ENCODE measurements around the gene ARMC2.

Gene ARMC2

DNA sequence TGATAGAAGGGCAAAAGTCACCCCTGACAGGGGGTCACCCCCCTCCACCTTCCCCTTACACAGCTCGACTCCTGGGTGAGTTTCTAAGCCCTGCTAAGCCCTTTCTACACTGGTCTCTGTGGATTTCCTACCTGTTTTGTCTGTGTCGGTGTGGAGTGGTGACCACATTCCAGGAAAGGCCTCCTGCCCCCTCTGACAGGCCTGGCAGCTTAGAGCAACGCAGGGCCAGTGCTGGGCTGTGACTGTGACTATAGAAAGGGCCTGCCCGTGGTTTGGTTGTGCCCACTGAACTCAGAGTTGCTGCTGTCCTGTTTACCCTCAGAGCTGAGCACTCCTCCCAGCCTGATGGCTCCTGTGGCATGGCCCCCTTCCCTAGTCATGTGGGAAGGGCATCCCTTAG is 109.0 kb downstream of the ARMC2 start:
- no peak for DNase-seq

DNA sequence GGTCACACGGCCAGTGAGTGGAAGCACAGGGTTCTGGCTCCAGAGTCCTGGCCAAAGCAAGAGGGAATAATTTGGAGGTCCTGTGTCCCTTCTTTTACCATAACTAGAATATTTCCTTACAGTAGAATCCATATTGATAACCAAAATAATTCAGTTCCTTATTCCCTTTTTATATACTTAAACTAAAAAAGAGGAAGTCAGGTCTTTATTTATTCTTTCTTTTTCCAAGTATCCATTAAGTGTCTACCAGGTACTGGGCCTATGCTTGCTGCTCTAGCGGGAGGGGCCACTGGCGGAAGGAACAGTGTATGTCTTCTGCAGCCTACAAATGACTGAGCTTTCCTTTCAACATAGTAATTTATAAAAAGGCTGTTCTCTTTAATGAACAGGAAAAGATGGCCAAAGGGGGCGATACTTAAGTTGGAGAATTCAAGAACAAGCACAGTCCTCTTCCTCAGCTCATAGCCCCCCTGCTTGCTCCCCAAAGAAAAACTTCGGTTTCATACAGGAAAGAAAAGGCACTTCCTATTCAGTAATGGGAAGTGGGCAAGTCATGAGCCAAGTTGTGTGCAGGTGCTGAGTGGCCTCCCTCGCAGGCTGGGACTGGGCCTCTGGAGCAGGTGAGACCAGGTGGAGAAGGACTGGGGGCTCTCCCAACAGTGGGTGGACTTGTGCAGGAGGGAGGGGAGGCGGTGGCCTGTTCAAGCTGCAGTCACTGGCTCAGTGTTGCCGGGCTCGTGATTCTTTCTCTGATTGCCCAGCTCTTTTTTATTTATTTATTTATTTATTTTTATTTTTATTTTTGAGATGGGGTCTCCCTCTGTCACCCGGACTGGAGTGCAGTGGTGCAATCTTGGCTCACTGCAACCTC is 110.9 kb downstream of the ARMC2 start:
- no peak for DNase-seq

DNA sequence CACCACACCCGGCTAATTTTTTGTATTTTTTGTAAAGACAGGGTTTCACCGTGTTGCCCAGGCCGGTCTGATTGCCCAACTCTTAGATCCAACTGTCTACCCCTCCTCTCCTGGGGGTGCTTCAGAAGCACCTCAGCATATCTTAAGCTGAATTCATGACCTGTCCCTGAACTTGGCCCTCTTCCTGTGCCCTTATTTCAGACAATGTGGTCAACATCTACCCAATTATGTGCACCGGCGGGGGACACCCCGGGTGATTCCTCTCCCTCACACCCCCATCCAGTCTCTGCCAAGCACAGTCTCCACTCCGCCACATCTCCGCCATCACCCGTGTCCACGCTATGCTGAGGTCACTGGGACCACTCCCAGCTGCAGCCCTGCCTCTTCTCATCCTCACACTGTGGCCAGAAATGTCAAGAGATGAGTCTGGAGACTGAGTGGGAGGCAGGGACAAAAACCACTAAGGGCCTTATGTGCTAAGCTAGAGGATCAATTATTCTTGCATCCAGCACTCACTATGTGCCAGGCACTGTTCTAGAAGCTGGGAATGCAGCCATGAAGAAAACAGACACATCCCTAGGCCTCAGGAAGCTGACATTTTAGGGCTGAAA is 111.9 kb downstream of the ARMC2 start:
- no peak for DNase-seq

DNA sequence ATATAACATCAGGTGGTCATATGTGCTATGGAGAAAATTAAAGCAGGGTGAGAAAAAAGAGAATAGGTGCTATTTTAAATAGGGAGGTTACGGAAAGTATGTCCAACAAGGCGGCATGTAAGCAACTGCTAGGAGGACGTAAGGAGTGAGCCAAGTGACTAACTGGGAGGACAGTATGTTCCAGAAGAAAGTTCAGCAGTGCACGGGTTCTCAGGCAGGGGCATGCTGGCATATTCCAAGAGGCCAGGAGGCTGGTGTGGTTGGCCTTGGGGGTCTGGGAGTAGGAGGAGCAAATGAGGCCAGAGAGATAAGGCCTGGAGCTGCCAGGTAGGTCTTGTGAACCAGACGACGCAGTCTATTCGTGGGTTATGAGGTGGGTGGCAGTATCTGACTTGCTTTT is 112.4 kb downstream of the ARMC2 start:
- no peak for DNase-seq

DNA sequence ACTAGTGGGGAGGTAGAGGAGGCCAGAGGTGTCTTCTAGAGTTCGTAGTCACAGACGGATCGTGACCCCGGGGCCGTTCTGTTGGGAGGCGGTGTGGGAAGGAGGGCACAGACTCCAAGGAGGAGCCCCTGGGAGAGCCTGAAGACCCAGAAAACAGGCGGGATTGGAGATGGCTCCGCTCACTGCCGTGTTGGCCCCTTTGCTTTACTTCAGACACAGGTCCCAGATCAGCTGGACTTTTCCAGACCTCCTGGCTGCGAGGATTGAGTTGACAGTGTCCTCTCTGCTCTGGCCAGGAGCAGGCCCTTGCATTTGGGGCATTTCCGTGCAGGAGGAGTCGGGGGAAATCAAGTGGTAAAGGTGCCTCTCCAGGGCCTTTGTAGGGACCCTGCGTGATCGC is 112.9 kb downstream of the ARMC2 start:
- no peak for DNase-seq

DNA sequence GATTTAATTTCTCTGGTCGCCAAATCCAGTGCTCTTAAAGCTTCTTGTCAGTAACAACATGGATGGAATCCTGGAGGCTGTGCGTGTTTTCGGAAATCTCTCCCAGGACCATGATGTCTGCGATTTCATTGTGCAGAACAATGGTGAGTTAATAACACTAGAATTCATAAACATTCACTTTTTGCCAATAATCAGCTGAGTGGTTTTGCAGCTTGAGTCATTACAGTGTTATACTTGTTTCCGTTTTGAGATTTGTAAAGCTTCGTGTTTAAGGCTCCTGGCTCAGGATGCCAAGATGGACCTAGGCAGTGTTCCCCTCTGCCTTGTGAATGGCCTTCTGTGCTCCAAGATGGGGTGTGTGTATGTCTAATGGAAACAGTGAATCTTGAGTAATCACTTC is 113.8 kb downstream of the ARMC2 start:
- no peak for DNase-seq

DNA sequence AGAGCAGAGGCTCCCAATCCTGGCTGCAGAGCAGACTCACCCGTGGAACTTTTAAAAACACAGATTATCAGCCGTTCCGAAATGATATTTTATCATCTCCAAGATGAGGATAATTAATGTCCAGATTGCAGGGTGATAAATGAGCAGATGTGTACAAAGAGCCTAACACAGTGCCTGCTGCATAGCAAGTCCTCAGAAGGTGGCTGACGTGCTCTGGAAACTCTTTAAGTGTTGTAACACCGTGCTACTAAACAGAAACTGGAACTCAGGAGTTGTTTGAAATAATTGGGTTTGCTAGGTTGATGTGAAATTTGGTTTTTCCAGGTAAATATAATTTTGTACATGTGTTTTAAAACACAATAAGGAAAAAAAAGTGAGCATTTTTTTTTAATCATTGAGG is 118.0 kb downstream of the ARMC2 start:
- no peak for DNase-seq

DNA sequence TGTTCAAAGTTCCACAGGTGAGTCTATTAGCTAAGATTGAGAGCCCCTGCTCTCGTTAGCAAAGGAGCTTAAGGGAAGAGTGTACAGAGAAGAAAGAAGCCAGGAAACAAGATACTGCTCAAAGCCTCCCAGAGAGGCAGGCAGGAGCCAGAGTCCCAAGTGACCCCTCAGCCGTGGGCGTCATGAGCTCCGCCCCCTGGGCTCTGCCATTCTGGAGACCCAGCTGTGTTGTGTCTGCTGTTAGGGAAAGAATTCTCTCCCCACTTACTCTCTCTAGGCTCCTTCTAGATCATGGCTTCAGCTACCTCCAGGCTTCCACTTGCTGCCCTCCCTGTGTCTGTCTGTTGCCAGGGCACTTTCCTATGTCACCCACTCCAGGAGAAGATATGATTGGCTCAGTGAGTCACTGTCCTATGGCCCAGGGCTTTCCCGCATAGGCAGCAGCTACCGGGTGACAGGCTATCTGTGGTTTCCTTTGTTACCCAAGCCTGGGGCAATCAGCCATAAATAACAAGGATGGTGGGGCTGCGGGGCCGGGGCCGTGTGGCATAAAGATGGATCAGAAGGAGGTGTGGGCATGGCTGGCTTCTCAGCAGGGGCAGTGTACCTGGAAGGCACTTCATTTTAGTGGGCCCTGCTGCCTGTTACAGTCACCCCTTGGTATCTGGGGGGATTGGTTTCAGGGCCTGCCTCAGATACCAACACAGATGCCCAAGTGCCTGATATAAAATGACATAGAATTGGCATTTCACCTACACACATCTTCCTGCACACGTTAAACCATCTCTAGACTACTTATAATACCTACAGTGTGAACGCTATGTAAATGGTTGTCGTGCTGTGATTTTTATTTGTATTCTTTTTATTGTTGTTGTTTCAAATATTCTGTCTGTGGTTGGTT is 118.9 kb downstream of the ARMC2 start:
- no peak for DNase-seq

DNA sequence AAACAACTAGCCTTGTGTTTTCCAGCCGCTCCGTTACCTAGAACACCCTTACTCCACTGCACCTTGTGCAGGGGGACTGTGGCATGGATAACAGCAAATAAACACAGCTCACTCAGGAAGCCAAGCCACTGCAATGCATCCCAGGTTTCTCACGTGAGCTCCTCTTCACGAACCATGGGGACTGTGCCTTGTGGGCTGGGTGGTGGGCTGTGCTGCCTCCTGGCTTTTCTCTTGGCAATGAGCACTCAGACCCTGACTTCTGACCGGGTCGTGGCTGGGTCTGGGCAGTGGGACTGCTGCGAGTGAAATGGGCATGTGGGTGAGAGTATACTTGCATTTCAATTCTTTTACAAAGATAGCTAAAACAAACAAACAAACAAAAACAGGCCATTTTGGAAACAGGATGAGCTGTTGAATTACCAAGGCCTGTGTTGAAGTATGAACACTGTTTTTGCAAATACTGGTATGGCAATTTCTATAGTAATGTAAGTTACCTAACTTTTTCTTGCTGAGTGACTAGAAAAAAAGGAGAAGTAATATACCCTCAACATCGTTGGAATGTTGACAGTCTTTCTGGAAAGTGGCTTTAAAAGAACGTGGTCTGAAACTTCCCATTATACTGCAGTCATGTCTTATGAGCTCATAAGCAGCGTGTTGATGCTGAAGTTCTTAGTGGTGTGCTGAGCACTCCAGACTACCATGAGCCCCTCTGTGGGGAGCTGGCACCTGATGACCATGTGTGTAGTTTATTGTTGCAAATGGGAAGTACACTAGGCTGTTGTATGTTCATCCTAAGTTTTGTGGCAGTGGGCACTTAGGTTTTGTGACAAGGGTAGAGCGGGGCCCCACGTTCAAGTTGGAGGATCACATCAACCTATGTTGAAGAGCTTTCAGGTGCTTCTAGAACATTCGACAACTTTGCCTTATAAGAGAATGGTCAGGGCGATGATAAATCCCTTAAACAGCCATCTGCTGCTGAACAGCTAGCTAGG is 120.4 kb downstream of the ARMC2 start:
- DNase-seq, result no peak

DNA sequence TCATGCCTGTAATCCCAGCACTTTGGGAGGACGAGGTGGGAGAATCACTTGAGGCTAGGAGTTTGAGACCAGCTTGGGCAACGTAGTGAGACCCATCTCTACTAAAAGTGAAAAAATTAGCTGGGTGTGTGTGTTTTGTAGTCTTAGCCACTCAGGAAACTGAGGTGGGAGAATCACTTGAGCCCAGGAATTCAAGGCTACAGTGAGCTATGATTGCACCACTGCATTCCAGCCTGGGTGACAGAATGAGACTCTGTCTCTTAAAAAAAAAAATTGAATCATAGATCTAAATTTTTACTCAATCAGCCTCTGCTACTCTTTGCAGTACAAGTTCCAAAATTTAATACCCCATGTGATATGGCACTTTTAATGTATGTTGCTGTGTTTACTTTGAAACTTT is 121.6 kb downstream of the ARMC2 start:
- DNase-seq, result no peak

DNA sequence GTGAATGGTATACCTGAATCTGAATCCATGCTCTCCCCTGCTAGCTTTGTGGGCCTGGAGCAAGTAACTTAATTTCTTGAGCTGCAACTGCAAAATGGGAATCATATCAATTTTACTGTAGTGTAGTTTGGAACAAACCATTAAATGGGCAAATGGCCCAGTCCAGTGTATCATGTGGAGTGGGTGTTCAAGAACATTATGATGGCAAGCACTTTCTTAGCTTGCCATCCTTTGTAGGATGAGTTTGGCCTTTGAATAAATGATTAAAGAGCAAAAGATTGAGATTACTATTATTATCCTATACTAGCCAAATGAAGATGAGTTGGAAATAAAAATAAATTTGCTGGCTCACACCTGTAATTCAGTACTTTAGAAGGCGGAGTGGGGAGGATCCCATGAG is 126.0 kb downstream of the ARMC2 start:
- DNase-seq, result no peak

DNA sequence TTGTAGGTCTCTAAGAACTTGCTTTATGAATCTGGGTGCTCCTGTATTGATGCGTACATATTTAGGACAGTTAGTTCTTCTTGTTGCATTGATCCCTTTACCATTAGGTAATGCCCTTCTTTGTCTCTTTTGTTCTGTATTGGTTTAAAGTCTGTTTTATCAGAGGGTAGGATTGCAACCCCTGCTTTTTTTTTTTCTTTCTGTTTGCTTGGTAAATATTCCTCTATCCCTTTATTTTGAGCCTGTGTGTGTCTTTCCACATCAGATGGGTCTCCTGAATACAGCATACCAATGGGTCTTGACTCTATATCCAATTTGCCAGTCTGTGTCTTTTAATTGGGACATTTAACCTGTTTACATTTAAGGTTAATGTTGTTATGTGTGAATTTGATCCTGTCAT is 130.4 kb downstream of the ARMC2 start:
- DNase-seq, result peak; percentile 47

DNA sequence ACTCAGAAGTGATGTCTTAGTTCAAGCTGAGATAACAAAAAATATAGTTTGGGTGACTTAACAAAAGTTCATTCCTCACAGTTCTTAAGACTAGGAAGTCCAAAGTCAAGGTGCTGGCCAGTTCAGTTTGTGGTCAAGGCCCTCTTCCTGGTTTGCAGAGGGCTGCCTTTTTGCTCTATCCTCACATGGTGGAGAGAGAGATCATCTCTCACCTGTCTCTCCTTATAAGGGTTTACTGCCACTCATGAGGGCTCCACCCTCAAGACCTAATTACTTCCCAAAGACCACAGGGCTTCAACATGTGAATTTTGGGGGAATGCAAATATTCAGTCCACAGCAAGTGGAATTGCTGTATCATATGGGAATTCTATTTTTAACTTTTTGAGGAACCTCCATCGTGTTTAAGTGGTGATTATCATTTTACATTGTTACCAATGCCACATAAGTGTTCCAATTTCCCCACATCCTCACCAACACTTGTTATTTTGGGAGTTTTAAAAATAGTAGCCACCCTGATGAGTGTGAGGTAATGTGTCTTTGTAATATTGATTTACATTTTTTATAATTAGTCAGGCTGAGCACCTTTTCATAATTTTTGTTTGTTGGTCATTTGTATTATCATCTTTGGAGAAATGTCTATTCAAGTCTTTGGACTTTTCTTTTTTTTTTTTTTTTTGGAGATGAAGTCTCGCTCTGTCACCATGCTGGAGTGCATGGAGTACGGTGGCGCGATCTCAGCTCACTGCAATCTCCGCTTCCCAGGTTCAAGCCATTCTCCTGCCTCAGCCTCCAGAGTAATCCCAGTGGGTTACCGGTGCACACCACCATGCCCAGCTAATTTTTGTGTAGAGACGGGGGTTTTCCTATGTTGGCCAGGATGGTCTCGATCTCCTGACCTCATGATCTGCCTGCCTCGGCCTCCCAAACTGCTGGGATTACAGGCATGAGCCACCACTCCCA is 134.2 kb downstream of the ARMC2 start:
- DNase-seq, result no peak

DNA sequence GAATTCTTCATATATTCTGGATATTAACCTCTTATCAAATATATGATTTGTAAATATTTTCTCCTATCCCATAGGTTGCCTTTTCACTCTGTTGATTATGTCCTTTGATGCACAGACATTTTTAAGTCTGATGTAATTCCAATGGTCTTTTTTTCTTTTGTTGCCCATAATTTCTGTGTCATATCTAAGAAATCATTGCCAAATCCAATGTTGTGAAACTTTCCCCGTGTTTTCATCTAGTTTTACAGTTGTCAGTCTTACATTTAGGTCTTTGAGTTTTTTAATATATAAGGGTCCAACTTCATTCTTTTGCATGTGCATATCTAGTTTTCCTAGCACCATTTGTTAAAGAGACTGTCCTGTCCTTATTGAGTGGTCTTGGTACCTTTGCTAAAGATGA is 134.9 kb downstream of the ARMC2 start:
- no peak for DNase-seq

DNA sequence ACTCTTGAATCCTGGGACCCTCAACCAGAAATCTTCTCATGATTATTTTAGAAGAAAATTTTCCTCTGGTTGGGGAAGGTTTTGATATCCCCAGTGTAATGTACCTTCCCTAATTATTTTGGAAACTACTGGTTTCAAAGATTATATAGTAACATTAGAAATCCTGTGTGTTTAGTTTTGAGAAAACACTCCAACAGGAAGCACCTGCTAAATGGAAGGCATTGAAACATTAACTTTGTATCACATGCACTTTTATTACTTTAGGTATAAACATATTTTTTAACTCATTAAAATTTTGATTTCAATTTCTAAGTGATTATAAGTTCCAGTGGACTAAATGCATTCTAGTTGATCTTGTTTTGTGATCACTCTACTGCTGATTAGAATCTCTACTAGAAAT is 137.1 kb downstream of the ARMC2 start:
- no peak for DNase-seq

DNA sequence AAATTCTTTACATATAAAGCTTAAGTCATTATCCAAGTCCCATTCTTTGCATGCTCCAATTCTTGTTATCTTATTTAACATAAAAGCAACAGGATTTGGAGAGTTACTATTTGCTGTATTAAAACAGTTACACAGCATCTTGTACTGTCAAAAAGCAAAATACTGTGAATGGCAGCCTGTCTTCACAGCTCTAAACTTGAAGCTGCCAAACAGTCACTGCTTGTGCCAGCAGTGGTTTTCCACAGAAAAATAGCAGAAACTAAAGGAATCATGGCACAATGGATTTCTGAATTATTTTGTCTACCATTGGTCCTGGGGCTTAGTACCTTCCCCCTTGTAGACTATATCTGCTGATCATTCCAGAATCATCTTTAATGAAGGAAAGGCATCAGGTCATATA is 138.9 kb downstream of the ARMC2 start:
- DNase-seq, result no peak

DNA sequence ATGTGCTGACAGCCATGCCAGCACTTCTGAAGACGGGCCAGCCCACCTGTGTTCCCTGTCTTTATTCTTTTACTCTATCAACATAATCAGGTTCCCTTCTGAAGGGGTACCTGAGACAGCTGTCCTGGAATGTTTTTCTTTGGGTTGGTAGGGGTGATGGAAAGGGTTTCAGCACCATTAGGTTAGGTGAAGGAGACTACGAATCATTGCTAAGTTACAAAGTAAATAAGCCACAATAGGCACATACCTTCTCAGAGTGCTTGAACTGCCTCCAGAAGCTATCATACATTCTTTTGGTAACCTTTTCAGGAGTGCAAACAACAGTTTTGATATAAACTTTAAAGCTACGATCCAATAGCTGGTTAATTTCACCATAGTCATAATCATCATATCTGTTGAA is 140.1 kb downstream of the ARMC2 start:
- no peak for DNase-seq

DNA sequence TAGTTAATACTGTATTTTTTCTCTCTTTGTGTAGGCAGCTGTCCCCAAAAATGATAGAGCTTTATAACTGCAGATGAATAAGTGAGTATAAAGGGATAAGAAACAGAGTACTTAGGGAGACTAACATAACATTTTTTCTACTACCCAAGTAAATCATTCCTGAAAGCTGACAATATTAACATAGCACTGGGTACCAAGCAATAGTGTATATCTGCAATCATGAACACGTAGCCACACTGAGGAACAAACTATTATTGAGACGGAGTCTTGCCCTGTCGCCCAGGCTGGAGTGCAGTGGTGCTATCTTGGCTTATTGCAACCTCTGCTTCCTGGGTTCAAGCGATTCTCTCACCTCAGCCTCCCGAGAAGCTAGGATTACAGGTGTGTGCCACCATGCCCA is 140.5 kb downstream of the ARMC2 start:
- DNase-seq, result no peak

DNA sequence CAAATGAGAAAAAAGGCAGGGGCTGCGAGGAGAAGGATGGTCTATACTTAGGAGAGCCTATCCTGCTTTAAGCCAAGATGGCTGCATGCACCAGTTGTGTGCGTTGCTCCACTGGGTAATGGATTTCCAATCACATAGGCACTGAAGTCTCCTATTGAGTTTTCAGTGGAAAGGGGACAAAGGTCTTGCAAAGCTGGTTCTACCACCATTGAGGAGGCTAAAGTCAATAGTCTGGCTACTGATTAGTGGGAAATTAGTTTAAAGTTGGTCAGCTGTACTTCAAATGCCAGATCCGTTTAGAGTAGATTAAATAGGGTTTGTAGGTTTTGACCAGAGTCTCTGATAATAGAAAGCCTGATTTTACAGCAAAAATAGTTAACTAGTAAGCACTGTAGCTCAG is 141.5 kb downstream of the ARMC2 start:
- DNase-seq, result no peak

DNA sequence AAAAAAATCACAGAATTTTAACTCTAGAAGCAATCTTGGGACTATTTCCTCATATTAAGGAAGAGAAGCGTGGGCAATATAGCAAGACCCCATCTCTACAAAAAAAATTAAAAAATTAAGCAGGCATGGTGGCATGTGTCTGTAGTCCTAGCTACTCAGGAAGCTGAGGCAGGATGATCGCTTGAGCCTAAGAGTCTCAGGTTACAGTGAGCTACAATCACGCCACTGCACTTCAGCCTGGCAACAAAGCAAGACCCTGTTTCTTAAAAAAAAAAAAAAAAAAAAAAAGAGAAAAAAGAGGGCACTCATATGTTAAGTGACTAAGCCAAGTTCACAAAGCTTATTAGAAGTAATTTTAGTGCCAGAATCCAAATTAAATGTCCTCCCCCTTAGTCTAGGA is 145.7 kb downstream of the ARMC2 start:
- no peak for DNase-seq

DNA sequence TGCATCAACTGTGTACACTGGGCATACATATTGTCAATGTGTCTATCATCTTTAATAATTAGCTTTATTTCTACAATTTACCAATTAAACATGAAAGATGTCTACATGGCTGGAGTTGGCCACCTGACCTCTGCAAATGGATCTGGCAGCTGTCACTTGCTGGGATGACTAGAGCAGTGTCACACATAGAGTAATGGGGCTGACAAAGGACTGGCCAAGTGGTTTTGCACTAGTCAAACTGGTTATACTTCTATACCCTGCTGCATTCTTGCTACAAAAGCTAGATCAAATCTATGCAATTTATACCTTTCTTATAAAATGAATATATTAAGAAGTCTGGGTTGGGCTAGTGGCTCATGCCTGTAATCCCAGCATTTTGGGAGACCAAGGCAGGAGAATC is 147.1 kb downstream of the ARMC2 start:
- DNase-seq, result no peak

Data from NCI-H748 treated with DMSO at 0.1 percent for 48 hours (cell line).